HG03135 (cell line): ENCODE results near the gene ITM2C.
A peak's percentile ranks its signal among the peaks of the same experiment; 100 is the strongest.

Experiments
- ATAC-seq: cut with Tn5 transposase; IDR thresholded peaks from one replicate; pipeline ENCODE4 v1.9.1; 2021; ENCODE audit warnings: mild to moderate bottlenecking, moderate library complexity; ENCODE audit not compliant: unreplicated experiment

The ITM2C gene

DNA sequence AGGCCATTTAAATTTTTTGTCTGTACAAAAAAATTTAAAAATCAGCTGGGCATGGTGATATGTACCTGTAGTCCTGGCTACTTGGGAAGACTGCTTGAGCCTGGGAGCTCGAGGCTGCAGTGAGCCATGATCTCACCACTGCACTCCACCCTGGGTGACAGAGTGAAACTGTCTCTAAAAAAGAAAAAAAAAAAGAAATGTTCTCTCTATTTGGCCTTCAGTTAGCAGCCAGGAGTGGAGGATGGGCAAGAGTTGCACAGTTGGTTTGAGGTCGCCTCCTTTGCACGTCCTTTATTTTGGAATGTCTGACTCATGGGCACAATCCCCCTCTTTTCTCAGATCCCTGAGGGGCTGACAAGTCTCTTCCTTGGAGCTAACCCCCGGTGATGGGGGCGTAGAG lies 26.3 kb downstream of the ITM2C start:
- no peak for ATAC-seq

DNA sequence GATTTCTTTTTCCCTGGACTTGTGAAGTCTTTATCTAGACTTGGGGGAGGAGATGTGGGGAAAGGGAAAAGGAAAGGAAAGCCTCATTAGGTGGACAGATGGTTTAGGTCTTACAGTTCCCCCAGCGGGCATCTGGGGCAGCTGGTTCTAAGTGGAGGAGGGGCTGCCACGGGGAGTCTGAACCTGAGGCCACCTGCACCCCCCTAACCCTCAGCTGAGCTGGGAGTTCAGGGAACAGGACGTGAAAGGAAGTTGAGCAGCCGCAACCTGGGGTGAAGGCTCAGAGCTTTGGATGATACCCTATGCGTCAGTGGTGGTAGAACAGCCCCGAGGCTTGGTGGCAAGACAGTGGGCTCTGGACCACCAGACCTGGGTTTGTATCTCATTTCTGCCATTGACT lies 26.8 kb downstream of the ITM2C start:
- ATAC-seq = no peak

DNA sequence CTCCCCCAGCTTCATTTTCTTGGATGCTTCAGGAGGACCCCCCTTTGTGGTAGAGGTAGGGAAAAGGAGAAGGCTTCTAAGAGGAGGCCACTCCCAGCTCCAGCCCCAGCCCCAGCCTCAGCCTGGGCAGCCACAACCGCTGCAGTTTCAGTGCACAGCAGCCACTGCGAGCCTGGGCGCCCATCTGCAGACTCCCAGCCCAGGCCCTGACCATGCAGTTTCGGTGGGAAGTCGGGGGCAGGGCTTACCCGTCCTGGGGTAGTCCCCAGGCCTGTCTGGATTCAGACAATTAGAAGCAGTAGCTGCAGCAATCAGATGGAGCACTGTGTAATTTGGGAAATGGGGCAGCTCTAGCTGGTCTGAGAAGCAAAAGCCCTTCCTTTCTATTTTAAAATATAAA lies 28.6 kb downstream of the ITM2C start:
- ATAC-seq = no peak

DNA sequence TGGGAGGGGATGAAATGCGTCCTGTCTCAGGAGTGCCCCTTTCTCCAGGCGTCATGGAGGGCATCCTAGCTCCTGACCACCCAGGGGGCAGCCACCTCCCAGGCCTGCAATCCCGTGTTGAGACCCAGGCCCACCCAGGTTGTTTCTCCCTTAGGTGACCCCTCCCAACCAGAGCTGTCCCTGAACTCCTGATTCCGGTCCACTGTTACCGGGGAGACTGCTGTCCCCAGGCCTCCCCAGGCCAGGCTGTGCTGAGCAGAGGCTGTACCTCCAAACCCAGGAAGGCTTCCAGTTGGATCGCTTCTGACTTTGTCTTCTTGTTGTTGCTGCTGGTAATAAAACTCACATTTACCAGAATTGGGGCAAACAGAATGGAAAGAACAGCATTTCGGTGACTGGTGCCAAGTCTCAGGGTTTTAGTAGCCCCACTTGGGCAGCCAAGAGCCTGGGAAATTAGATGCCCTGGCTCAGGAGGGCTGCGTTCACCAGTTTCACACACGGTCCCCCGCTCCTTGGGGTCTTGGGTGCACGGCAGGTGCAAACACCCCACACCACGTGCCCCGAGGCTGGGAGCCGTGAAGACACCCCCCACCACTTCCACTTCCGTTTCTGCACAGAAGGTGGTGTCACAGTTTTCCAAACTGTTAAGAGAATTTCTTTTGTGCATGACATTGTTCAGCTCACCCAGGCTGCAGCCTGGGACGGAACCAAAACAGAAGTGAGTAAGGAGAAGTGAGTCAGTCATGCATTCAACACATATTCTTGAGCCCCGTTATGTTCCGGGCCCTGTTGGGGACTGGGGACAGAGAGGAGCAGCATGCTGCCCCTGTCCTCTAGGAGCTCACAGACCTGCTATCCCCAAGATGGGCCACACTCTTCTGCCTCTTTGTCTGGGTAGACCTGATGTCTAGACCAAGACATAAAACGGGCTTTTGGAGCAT lies 29.4 kb downstream of the ITM2C start:
- ATAC-seq = no peak

DNA sequence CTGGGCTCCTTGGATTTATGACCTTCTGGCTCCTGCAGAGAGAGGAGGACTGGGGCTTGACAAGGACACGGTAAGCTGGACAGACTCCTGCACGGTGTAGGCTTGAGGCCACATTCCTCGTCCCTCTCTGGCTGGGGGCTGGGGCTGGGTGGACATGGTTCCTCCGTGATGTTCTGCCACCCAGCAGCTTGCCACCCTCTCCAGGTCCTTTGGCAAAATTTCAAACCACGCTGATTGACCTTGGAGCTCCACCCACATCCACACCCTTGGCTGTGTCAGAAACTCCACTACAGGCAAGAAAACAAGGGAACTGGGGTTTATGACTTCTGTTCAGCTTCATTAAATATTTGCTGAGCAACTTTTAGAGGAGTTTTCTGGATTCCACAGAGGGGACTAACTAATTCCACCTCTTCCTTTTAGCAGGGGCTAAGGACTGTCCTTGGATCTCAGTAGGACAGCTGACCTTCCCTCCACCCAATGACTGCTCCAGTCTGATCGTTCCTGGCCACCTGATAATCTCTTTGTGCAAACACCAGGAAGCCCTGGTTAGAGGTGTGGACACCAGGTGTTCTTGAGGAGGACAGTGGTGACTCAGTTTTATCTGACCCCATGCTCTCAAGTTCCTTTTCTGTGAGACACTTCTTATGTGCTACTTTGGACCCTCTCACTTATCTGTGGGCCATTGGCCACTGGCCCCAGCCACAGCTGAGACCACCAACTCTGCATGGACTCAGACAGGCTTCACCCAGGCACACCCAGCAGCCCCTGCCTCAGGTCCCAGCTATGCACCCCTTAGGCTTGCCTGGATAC lies 31.0 kb downstream of the ITM2C start:
- ATAC-seq = no peak

DNA sequence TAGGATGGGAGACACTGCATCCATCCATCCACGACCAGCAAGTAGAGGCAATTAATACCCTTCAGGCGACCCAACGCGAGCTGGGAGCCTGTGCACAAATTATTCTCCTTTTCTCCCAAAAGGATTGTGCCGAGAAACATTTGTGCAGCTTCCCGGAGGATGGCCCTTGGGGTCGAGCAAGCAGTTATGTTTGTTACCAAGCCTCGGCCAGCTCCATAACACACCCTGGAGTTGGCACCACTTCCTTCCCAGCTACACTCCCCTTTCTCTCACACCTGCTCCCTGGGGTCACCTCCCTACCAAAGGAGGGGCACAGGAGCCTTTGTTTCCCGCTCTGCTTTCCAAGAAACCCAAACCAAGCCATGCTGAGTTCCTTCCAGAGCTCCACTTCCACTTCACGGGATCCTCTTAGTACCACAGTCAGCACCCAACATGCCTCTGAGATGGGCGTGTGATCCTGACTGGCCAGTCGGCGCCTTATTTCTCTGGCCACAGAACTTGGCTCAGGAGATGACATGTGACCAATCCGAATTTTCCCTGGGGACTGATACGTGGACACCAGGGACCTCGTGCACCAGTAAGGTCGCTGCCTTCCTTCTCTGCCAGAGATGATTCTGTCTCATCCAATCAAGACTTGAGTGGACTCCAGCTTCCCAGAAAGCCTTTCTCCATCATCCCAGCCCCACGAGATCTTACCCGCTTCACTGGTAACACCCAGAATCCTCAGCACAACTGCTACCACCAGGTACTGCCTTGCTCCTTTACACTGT lies 31.8 kb downstream of the ITM2C start:
- ATAC-seq = no peak

DNA sequence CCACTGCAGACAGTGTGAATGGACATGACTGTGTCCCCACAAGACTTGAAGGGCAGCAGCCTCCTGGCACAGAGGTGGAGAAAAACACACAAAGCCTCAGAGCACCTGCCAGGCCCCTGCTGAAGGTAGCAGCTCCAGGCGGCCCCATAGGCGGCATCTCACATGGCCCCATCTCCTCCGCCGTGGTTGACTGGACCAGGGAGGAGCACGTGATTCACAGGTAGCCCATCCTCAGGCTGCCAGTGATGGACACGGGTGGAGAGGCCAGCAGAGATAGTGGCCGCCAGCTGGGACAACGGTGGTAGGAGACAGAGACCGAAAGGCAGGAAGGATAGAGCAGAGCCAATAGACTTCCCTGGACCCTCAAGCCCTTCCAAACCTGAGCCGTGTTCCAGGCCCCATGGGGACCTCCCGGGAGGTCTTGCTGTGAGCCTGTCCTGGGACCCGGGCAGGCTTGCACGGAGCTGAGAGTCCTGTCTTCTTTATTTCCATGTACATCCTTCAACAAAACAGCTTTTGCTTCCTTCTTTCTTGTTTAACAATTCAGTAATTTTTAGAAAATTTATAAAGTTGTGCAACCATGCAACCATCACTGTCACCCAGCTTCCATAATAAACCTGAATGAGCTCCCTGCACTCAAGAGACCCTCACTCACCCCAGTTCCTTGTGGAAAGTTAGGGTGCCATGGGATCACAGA lies 33.4 kb downstream of the ITM2C start:
- ATAC-seq = no peak

DNA sequence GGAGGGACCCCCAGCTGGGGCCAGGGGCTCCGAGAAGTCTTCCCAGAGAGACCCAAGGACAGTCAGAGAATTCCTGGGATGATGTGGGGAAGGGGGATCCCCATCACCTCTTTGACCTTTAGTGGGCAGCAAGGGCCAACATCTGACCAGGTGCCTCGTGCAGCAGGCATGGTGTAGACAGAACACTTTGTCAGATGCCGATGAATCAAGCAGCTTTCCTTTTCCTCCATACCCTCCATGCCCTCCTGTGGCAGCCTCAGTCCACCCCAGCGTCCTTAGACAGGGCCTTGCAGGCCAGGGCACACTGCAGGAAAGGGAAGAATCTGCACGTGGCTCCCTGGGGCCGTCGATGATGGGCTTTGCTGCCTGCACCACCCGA lies 34.0 kb downstream of the ITM2C start:
- no peak for ATAC-seq

DNA sequence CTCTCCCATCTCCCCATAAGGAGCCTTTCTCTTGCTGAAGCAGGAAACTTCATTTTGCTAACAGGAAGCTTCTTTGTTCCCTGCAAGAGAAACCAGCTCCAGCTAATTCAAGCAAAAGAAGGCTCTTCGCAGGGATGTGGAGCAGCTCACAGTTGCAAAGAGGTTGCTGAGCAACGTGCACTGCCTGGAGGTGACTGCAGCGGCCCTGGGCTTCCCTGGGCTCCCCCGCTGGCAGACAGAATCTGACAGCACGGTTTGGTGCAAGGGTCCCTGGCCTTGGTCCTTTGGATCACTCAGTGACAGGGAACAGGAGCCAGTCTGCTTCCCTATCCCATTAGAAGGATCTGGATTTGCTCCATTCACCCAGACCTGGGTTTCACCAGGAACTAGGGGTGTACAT lies 34.5 kb downstream of the ITM2C start:
- no peak for ATAC-seq

DNA sequence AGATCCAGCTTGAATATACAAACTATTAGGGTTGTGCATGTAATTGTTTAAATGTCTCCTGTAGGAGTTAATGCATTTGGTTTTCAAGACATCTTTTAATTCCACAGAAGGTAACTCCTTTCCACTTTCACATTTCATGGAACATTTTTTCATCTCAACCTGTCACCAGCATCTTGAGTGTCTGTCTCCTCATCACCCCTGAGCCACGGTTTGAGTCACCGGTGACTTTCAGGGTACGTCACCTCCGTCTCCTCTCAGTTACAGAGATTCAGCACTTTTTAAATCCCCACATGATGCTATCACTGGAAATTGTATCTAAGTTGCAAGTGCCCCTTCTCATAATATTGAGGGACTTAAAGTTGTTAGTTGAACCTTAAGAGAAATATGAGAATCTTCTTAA lies 35.0 kb downstream of the ITM2C start:
- ATAC-seq = no peak

DNA sequence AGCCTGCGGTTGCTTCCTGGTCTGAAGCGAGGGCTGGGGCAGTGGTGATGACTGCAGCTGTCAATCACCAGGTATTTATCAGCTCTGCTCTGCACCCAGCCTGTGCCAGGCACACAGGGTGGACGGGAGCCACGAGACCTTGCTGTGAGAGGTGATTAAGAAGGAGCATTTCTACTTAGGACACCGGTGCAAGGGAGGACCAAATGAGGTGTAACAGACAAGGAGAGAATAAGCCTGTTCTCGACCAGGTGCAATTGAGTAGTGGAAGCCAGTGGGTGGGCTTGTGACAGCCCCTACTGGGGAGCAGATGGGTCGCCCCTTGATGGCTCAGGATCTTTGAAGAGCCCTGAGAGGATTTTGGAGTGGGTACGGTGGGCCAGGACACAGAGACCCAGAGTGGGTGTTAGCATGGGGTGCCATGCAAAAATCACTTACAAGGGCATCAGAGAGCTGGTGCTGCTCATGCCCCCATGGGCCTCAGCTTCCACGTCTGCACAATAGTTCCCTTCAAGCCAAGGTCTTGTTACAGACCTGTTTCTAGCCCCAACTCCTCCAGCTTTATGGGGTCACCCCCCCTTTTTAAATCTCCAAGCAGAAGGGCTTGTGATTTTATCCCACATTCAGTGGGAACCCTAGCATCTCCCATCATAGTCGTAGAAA lies 35.7 kb downstream of the ITM2C start:
- no peak for ATAC-seq

DNA sequence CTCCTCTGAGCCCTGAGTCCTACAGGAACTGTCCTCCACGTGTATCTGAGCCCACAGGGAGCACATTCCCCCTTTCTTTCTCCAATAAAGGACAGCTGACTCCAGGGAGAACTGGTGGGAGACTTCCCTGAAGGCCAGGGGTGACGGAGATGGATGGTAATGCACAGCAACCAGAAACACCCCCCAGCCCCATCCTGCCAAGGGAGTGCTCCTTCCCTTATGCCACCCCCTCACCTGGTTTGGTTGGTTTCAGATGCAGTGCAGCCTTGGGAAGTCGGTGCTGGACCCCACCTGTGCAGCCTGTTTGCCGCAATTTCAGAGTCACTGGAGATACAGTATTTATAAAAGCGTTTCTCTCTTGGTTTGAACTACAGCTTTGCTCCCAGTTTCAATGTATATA lies 36.3 kb downstream of the ITM2C start:
- no peak for ATAC-seq

DNA sequence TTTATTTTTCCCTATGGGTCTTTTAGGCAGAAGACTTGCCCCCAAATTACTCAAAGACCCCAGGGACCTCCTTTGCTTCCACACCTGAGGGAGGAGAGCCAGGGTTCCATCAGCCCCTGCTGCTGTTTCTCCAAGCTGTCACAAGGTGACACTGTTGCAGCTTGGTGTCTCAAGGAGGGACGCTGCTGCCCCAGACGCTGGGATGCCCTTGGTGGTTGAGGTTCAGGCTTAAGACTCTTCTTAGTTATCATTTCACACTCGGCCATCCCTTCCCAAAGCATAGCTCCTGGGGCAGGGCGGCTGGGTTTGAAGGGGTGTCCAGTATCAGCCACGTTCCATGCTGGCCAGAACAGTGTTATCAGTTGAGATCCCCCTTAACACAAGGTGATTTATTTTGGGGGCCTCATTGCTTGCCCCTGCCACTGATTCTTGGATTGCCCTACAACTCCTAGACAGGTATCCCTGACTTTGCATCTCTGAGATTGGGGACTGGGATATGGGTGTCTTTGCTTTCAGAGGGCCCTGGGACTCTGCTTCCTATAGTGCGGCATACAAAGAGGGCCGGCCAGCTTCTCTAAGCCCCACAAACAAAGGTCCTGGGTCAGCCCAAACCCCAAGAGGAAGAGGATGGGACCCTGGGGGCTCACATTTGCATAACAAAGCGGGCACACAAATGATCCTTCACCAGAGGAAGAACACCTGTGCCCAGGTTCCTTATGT lies 37.6 kb downstream of the ITM2C start:
- ATAC-seq = peak; percentile 67

DNA sequence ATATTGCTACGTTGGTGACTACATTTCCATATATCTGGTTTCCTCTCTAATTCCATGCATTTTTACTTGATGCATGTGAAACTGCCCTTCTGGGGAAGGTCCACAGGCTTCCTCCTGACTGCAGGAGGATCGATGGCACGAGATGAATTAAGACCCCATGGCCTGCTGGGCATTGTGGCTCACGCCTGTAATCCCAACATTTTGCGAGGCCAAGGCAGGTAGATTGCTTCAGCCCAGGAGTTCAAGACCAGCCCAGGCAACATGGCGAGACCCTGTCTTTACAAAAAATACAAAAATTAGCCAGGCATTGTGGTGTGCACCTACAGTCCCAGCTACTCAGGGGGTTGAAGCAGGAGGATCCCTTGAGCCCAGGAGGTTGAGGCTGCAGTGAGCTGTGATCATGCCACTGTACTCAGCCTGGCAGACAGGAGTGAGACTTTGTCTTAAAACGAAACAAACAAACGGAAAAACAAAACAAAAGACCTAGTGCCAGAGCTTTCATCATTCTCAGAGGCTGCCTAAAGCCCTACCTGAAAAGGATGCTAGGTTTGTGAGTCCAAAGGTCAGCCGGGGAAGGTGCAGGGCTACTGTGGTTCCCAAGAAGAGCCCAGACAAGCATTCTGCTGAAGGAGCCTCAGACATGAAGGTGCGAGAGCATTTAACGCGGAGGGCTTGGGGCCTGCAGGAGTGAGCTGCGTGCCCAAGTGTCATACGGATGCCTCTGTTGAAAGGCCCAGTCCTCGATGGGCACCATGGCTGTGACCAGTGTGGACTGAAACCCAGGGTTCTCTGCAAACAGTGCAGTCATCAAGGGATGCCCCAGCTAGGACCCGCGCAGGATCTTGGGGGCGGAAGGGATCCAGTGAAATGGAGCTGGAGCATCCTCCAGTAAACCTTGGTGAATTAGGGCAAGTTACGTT lies 38.7 kb downstream of the ITM2C start:
- ATAC-seq = no peak

DNA sequence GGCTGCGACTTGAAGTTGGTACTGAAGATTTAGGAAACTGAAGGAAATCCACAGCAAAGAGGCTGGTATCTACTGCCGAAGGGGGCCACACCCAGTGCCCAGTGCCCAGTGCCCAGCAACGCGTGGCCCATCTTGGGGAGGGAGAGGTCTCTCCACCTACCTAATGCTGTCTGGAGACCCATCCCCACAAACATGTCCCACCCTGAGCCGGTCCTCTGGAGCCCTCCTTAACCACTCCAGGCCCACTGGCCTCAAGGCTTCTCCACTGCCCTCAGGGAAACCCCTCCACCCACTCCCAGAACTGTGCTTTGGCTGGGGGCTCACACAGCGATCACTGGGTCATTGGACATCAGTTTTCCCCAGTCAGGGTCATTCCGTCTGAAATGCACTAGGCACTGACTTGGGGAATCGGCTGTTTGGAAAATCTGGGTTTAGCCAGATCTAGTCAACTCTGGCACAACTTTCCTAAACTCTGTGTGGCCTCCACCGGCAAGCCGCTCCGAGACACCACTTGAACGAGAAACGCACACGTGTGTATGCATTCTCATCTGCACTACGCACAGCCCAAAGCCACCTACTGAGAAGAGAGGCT lies 40.2 kb downstream of the ITM2C start:
- ATAC-seq = no peak

DNA sequence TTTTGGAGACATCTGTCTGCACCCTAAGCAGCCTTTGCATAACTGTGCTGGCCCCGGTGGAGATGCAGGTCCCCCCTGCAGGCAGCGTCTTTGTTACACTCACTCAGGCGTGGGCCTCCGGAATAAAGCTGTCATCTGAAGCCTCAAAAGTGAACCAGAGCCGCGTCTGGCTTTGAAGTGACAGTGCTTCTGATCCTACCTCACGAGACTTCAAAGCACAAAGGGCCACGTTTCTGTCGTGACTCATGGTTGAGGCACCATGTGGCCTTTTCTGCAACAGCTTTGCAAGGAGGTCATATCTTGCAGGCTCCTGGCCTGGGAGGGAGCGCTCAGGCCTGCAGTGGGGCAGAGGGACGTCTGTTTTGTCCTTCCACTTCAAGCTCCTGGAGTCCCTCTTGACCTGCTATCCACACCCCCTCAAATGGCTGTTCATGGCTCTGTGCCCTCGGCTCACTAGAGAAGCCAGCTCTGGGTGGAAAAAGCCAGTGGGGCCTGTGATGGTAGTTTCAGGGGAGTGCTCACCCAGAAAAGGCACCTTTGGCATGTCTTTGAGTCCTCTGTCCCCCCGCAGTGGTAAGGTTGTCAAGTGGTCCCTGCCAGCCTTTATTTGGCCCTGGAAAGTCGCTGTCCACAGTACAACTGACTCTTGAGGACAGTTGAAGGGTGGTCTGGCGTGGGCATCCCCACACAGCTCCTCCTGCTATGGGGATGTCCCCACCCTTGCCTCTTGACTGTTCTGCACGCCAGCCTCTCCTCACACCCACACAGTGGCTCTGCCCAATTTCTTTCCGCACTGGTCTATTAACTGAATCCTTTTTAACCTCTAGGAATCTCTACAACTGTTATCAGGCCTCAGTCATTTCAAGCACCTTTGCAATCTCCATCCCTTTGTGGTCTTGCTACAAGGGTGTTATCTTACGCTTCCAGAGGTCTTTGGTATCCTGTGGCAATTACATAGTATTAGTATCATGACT lies 41.0 kb downstream of the ITM2C start:
- no peak for ATAC-seq
